Astrocyte (in vitro differentiated cells and primary cell): ENCODE data around the gene METTL24.

Source experiments
- EZH2 ChIP-seq: IDR thresholded peaks from 2 replicates; pipeline ENCODE4 v1.6.1; 2012; ENCODE audit warnings: mild to moderate bottlenecking, low read length, inconsistent platforms; ENCODE audit not compliant: insufficient read depth
- TF ChIP-seq, protein P1 (sequence below): IDR thresholded peaks from 2 replicates; pipeline ENCODE4 v1.5.1; 2011; ENCODE audit warnings: low read depth, mild to moderate bottlenecking, inconsistent platforms, low read length, moderate library complexity; ENCODE audit not compliant: insufficient read depth

DNA sequence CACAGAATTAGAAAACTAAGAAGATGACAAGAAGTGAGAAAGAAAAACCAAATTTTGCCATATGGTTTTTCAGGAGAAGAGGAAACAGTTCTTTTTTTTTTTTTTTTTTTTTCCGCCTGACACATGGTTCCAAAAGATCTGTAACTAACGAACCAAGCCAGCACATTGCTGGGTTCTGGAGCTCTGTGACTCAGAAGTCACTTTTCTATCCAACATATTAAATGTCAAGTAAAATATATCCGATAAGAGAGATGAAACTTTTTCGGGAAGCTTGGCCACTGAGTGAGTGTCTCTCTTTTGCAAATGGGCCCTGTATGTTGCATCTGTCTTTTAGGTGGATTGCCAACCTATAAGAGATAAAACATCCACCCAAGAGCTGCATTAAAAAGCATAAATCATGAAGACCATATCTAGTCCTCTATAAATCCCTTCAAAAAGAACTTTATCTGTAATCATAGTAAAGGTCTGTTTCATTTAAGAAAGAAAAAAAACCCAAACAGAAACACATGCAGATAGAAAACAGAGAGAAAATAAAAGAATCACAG lies 4.6 kb downstream of the METTL24 start:
- TF ChIP-seq, protein P1, sequence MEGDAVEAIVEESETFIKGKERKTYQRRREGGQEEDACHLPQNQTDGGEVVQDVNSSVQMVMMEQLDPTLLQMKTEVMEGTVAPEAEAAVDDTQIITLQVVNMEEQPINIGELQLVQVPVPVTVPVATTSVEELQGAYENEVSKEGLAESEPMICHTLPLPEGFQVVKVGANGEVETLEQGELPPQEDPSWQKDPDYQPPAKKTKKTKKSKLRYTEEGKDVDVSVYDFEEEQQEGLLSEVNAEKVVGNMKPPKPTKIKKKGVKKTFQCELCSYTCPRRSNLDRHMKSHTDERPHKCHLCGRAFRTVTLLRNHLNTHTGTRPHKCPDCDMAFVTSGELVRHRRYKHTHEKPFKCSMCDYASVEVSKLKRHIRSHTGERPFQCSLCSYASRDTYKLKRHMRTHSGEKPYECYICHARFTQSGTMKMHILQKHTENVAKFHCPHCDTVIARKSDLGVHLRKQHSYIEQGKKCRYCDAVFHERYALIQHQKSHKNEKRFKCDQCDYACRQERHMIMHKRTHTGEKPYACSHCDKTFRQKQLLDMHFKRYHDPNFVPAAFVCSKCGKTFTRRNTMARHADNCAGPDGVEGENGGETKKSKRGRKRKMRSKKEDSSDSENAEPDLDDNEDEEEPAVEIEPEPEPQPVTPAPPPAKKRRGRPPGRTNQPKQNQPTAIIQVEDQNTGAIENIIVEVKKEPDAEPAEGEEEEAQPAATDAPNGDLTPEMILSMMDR = no peak
- no peak for TF ChIP-seq EZH2
